T-helper 2 cell (primary cell): ENCODE measurements around the gene NECAB3.
"Not testable (repeated sequence)": the region's sequence is repeated elsewhere in the genome, so short reads cannot be mapped to it uniquely, and the experiment has no call there.

Experiments used
- DNase-seq, 5 experiments: peaks; one replicate each; pipeline versions ENCODE4 v3.0.0 to v3.0.0-alpha.2; 2012 to 2022
- total RNA-seq, 2 donors: gene quantifications; one replicate each; lab custom pipeline; 2026; lab: John Stamatoyannopoulos, UW

NECAB3 gene
- total RNA-seq: 6.5 to 9.5 reads per million in 2 donors

GRCh38 chr20:33674294-33675135 is at the start of gene NECAB3:
Gene NECAB3, minus strand, starts transcription at chr20:33674428. Its CDS starts 76 bp downstream, at chr20:33674352.
- DNase-seq: peak; percentile 27 to 57 (median 52)

- no peak for DNase-seq
Measured at GRCh38 chr20:33721391-33722140, 47.3 kb upstream of the NECAB3 start.

GRCh38 chr20:33719989-33720709 is 45.9 kb upstream of the NECAB3 start, which contains the start of gene PXMP4:
Gene PXMP4, minus strand, starts transcription at chr20:33720310. Its CDS starts 103 bp downstream, at chr20:33720207.
- peak; percentile 64 to 98 (median 82) for DNase-seq

- DNase-seq: peak in 1 of 5 experiments; percentile 12
Measured at GRCh38 chr20:33719277-33719988, 45.2 kb upstream of the NECAB3 start.

- DNase-seq: no peak
Measured at GRCh38 chr20:33716498-33716897, 42.3 kb upstream of the NECAB3 start.

GRCh38 chr20:33713865-33714367 is 39.7 kb upstream of the NECAB3 start:
- no peak for DNase-seq

- no peak for DNase-seq
Measured at GRCh38 chr20:33711446-33711738, 37.2 kb upstream of the NECAB3 start.

GRCh38 chr20:33710681-33711445 is 36.6 kb upstream of the NECAB3 start:
- DNase-seq: no peak

GRCh38 chr20:33709905-33710541 is 35.8 kb upstream of the NECAB3 start:
- no peak for DNase-seq

GRCh38 chr20:33709398-33709797 is 35.2 kb upstream of the NECAB3 start:
- no peak for DNase-seq

GRCh38 chr20:33707668-33708067 is 33.4 kb upstream of the NECAB3 start:
- DNase-seq: no peak

- DNase-seq: no peak
Measured at GRCh38 chr20:33704197-33704924, 30.1 kb upstream of the NECAB3 start.

- no peak for DNase-seq
Measured at GRCh38 chr20:33703498-33704137, 29.4 kb upstream of the NECAB3 start.

- DNase-seq: no peak
Measured at GRCh38 chr20:33702861-33703260, 28.6 kb upstream of the NECAB3 start.

GRCh38 chr20:33701629-33702450 is 27.6 kb upstream of the NECAB3 start:
- no peak for DNase-seq

- DNase-seq: not testable (repeated sequence)
Measured at GRCh38 chr20:33700696-33701441, 26.6 kb upstream of the NECAB3 start.

GRCh38 chr20:33698966-33699365 is 24.7 kb upstream of the NECAB3 start:
- DNase-seq: not testable (repeated sequence)

GRCh38 chr20:33697129-33697528 is 22.9 kb upstream of the NECAB3 start:
- DNase-seq: no peak
